HCT116 (cell line): ENCODE results near the gene SLC25A53. TPM values are rescaled to one million over a fixed set of nuclear protein-coding genes. Genes with fewer than 3 reads are reported as not detected.

ENCODE experiments used
- ATAC-seq: fragments of 200-7000 bp; cut with Tn5 transposase; 2 replicates; pipeline ENCODE4 v1.9.1; 2020; ENCODE audit warnings: mild to moderate bottlenecking, moderate library complexity
- BruUV-seq: library from RNA; stranded (reverse); fragments of 400-500 nt; replicated peaks from 2 replicates; lab custom pipeline; 2021; lab: Mats Ljungman, UMichigan
- CTCF ChIA-PET: fragments of 300-600 bp; sonication (Branson Sonifier 250); formaldehyde crosslinking; loops from one replicate; lab custom pipeline; 2021; ENCODE audit warnings: antibody characterized with exemption; lab: Charles Lee
- POLR2A ChIA-PET: fragments of 300-600, 350-600 bp; sonication (Branson Sonifier 250); formaldehyde crosslinking; loops from one replicate; lab custom pipeline; 2021; ENCODE audit warnings: antibody characterized with exemption; lab: Charles Lee
- RAD21 ChIA-PET, 2 experiments: fragments of 300-600 bp; sonication (Branson Sonifier 250); formaldehyde crosslinking; loops; one replicate each; lab custom pipeline; 2023; ENCODE audit warnings: low total read pairs in 2 of 2; ENCODE audit not compliant: uncharacterized antibody in 2 of 2, unreplicated experiment in 2 of 2, low non-redundant PET in 1 of 2; lab: Charles Lee
- DNase-seq: peaks from one replicate; pipeline ENCODE4 v3.0.0-alpha.2; 2010; ENCODE audit warnings: low read depth, low spot score
- H2AFZ ChIP-seq: fragments of 200-600 bp; shearing (Covaris generic), sonication (generic); 2 replicates; pipeline ENCODE4 v1.6.1; 2017; ENCODE audit warnings: low read depth, mixed run types, mixed read lengths, antibody characterized with exemption, low read length; ENCODE audit not compliant: poor library complexity, severe bottlenecking
- H3K27ac ChIP-seq: 2 replicates; pipeline ENCODE4 v1.5.1; 2012; ENCODE audit warnings: low read depth, low read length
- H3K27me3 ChIP-seq: fragments of 200-600 bp; sonication (generic); 2 replicates; pipeline ENCODE4 v1.6.1; 2016; ENCODE audit warnings: mixed run types, low read length, mixed read lengths; ENCODE audit not compliant: insufficient read depth
- H3K36me3 ChIP-seq, 2 experiments: fragments of 200-500 bp in 1 of 2; fragments of 200-600 bp in 1 of 2; sonication (Bioruptor generic) in 1 of 2; sonication (generic) in 1 of 2; 2 replicates each; pipeline versions ENCODE4 v1.5.1 to v1.6.1; 2014 to 2016; ENCODE audit warnings: low read length in 2 of 2, inconsistent platforms in 1 of 2, mixed read lengths in 1 of 2, mixed run types in 1 of 2; ENCODE audit not compliant: insufficient read depth in 2 of 2, control insufficient read depth in 1 of 2
- H3K4me1 ChIP-seq, 2 experiments: fragments of 200-600 bp in 1 of 2; sonication (generic) in 1 of 2; 2 replicates each; pipeline versions ENCODE4 v1.5.1 to v1.6.1; 2012 to 2017; ENCODE audit warnings: low read length in 2 of 2, inconsistent platforms in 1 of 2, mild to moderate bottlenecking in 1 of 2, mixed read lengths in 1 of 2, mixed run types in 1 of 2, moderate library complexity in 1 of 2; ENCODE audit not compliant: insufficient read depth in 2 of 2, control insufficient read depth in 1 of 2
- H3K4me2 ChIP-seq: fragments of 200-600 bp; sonication (generic); 2 replicates; pipeline ENCODE4 v1.6.1; 2017; ENCODE audit warnings: mixed run types, low read length, mixed read lengths
- H3K4me3 ChIP-seq, 2 experiments: fragments of 200-600 bp in 1 of 2; sonication (generic) in 1 of 2; replicated peaks in 1 of 2; 2 replicates each; pipeline ENCODE4 v1.5.1; 2011 to 2016; ENCODE audit warnings: low read length in 2 of 2, control low read depth in 1 of 2, low read depth in 1 of 2, mild to moderate bottlenecking in 1 of 2, mixed read lengths in 1 of 2, mixed run types in 1 of 2
- H3K79me2 ChIP-seq: fragments of 200-600 bp; sonication (generic); 2 replicates; pipeline ENCODE4 v1.6.1; 2017; ENCODE audit warnings: mild to moderate bottlenecking, mixed run types, low read length, moderate library complexity, mixed read lengths; ENCODE audit not compliant: insufficient read depth
- H3K9ac ChIP-seq: fragments of 200-600 bp; sonication (generic); 2 replicates; pipeline ENCODE4 v1.6.1; 2016; ENCODE audit warnings: low read length, mixed read lengths
- H3K9me2 ChIP-seq: fragments of 200-600 bp; sonication (generic), shearing (Covaris generic); 2 replicates; pipeline ENCODE4 v1.6.1; 2017; ENCODE audit warnings: mixed run types, mild to moderate bottlenecking, moderate library complexity; ENCODE audit not compliant: insufficient read depth
- H3K9me3 ChIP-seq, 2 experiments: fragments of 200-500 bp in 1 of 2; fragments of 200-600 bp in 1 of 2; sonication (Bioruptor generic) in 1 of 2; sonication (generic) in 1 of 2; 2 replicates each; pipeline ENCODE4 v1.6.1; 2014 to 2017; ENCODE audit warnings: low read length in 2 of 2, mixed read lengths in 2 of 2, inconsistent platforms in 1 of 2, low read depth in 1 of 2, mild to moderate bottlenecking in 1 of 2, mixed run types in 1 of 2, moderate library complexity in 1 of 2; ENCODE audit not compliant: control insufficient read depth in 1 of 2, insufficient read depth in 1 of 2
- H4K20me1 ChIP-seq: fragments of 200-600 bp; sonication (generic), shearing (Covaris generic); 2 replicates; pipeline ENCODE4 v1.6.1; 2017; ENCODE audit warnings: mixed run types, mild to moderate bottlenecking, moderate library complexity; ENCODE audit not compliant: insufficient read depth
- ATF3 ChIP-seq: IDR thresholded peaks from 2 replicates; pipeline ENCODE4 v1.6.1; 2012
- CBX3 ChIP-seq: IDR thresholded peaks from 2 replicates; pipeline ENCODE4 v1.6.1; 2012; ENCODE audit warnings: low read depth
- CEBPB ChIP-seq: IDR thresholded peaks from 2 replicates; pipeline ENCODE4 v1.6.1; 2012; ENCODE audit warnings: low read depth
- EZH2 ChIP-seq: fragments of 200-600 bp; sonication (generic); IDR thresholded peaks from 2 replicates; pipeline ENCODE4 v1.6.1; 2017; ENCODE audit warnings: antibody characterized with exemption, mixed run types
- EZH2phosphoT487 ChIP-seq: fragments of 200-600 bp; IDR thresholded peaks from 2 replicates; pipeline ENCODE4 v1.6.1; 2018; ENCODE audit warnings: antibody characterized with exemption, borderline replicate concordance
- FOSL1 ChIP-seq: IDR thresholded peaks from 2 replicates; pipeline ENCODE4 v1.6.1; 2012; ENCODE audit warnings: low read depth
- JUND ChIP-seq: IDR thresholded peaks from 2 replicates; pipeline ENCODE4 v1.6.1; 2012
- POLR2A ChIP-seq: IDR thresholded peaks from 2 replicates; pipeline ENCODE4 v1.7.0; 2011; ENCODE audit warnings: borderline replicate concordance; ENCODE audit not compliant: insufficient read depth, insufficient read length; ENCODE audit errors: extremely low read depth
- POLR2AphosphoS5 ChIP-seq: IDR thresholded peaks from 2 replicates; pipeline ENCODE4 v1.6.1; 2011; ENCODE audit warnings: mild to moderate bottlenecking, low read depth, low read length, moderate library complexity
- RAD21 ChIP-seq: IDR thresholded peaks from 2 replicates; pipeline ENCODE4 v1.6.1; 2012; ENCODE audit warnings: low read depth, mild to moderate bottlenecking
- REST ChIP-seq: IDR thresholded peaks from 2 replicates; pipeline ENCODE4 v1.6.1; 2012; ENCODE audit warnings: low read depth
- SIN3A ChIP-seq: IDR thresholded peaks from 2 replicates; pipeline ENCODE4 v1.6.1; 2012; ENCODE audit warnings: low read depth
- SP1 ChIP-seq: IDR thresholded peaks from 2 replicates; pipeline ENCODE4 v1.6.1; 2012; ENCODE audit warnings: low read depth
- YY1 ChIP-seq: IDR thresholded peaks from 2 replicates; pipeline ENCODE4 v1.6.1; 2011; ENCODE audit warnings: low read length, low read depth, moderate library complexity, mild to moderate bottlenecking; ENCODE audit not compliant: insufficient replicate concordance; ENCODE audit errors: extremely low read depth
- ZBTB33 ChIP-seq: IDR thresholded peaks from 2 replicates; pipeline ENCODE4 v1.6.1; 2011; ENCODE audit warnings: mild to moderate bottlenecking, low read length, moderate library complexity; ENCODE audit not compliant: insufficient replicate concordance; ENCODE audit errors: extremely low read depth
- ZFX ChIP-seq: fragments of 450-650 bp; IDR thresholded peaks from 2 replicates; pipeline ENCODE4 v1.6.1; 2017
- ZNF274 ChIP-seq: fragments of 200-500 bp; sonication (Bioruptor generic); IDR thresholded peaks from 2 replicates; pipeline ENCODE4 v1.6.1; 2014; ENCODE audit warnings: mild to moderate bottlenecking, low read depth, low read length, inconsistent platforms
- intact Hi-C: fragments of 100-400 bp; cut with micrococcal nuclease; formaldehyde crosslinking; loops from 2 replicates; pipeline ENCODE4 v1.10.0; 2022
- total RNA-seq: library from RNA; stranded (reverse); gene quantifications from one replicate; pipeline ENCODE4 v1.2.1, GENCODE V29; 2021; ENCODE audit not compliant: unreplicated experiment
- TF ChIP-seq, protein P1 (sequence below): IDR thresholded peaks from 2 replicates; pipeline ENCODE4 v1.6.1; 2012
- TF ChIP-seq, protein P2 (sequence below), 3 experiments: fragments of 200-600 bp in 1 of 3; sonication (generic) in 1 of 3; IDR thresholded peaks in 2 of 3; conservative IDR thresholded peaks in 1 of 3; 2 replicates each; pipeline ENCODE4 v1.5.1; 2012 to 2017; ENCODE audit warnings: low read depth in 2 of 3, low read length in 2 of 3, antibody characterized with exemption in 1 of 3, borderline replicate concordance in 1 of 3, control low read depth in 1 of 3, mild to moderate bottlenecking in 1 of 3, mixed read lengths in 1 of 3, mixed run types in 1 of 3, moderate library complexity in 1 of 3; ENCODE audit not compliant: insufficient read depth in 1 of 3

The SLC25A53 gene
- total RNA-seq, 1 experiment from 2014 or later: 3.4 TPM

DNA sequence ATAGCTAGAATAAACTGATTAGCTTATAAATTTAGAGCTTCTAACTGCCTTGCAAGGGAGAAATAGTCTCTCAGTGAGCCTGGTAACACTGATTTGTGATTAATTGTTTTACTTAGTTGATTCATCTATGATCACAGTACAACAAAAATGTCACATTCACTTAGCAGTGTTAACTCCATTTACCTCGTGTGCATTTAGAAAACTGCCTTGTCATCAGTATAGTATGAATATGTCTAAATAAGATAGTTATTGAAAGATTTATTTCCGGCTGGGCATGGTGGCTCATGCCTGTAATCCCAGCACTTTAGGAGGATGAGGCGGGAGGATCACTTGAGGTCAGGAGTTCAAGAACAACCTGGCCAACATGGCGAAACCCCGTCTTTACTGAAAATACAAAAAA is 48.7 kb upstream of the SLC25A53 start:
- Histone ChIP-seq H3K9me3 (no peaks in the 10 kb centered on the region), H3K4me2 (no peak overlapping the region), H3K27me3 (no peaks in the 10 kb centered on the region), H3K36me3 (no peaks in the 10 kb centered on the region)
- DNase-seq: no peak
- RAD21 ChIA-PET: no interaction called here
- POLR2A ChIA-PET: no interaction called here
- TF ChIP-seq POLR2A (no peak), ZFX (no peak), YY1 (no peak), ATF3 (no peak), CBX3 (no peak), FOSL1 (no peak), SIN3A (no peak), POLR2AphosphoS5 (no peak), ZNF274 (no peak), SP1 (no peak), CEBPB (no peak), JUND (no peak), EZH2phosphoT487 (no peak), ZBTB33 (no peak), EZH2 (no peak), REST (no peak), RAD21 (no peak)
- TF ChIP-seq, protein P1, sequence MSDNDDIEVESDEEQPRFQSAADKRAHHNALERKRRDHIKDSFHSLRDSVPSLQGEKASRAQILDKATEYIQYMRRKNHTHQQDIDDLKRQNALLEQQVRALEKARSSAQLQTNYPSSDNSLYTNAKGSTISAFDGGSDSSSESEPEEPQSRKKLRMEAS: no peak
- TF ChIP-seq, protein P2, sequence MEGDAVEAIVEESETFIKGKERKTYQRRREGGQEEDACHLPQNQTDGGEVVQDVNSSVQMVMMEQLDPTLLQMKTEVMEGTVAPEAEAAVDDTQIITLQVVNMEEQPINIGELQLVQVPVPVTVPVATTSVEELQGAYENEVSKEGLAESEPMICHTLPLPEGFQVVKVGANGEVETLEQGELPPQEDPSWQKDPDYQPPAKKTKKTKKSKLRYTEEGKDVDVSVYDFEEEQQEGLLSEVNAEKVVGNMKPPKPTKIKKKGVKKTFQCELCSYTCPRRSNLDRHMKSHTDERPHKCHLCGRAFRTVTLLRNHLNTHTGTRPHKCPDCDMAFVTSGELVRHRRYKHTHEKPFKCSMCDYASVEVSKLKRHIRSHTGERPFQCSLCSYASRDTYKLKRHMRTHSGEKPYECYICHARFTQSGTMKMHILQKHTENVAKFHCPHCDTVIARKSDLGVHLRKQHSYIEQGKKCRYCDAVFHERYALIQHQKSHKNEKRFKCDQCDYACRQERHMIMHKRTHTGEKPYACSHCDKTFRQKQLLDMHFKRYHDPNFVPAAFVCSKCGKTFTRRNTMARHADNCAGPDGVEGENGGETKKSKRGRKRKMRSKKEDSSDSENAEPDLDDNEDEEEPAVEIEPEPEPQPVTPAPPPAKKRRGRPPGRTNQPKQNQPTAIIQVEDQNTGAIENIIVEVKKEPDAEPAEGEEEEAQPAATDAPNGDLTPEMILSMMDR (IDR thresholded peaks at IDR 0.05 in 2 of 3, conservative IDR thresholded peaks at IDR 0.05 in 1 of 3; ENCODE audit: borderline replicate concordance in 1 of 3, insufficient read depth in 1 of 3, low read depth in 2 of 3, low read length in 2 of 3): no peak
- TF ChIP-seq, all 23 proteins: peak for 0
- no peak overlapping the region for H2AFZ ChIP-seq
- CTCF ChIA-PET: interaction anchor here (1.3 kb wide), 1 partner anchor 10 kb away, joined by 10 read pairs; no protein-coding TSS in a partner anchor
- no peaks in the 10 kb centered on the region for H3K4me1 ChIP-seq
- H3K9ac ChIP-seq: no peak overlapping the region
- no TSS peak for BruUV-seq
- H3K9me2 ChIP-seq: no peaks in the 10 kb centered on the region
- no peak overlapping the region for H3K4me3 ChIP-seq
- no peak for ATAC-seq
- no peaks in the 10 kb centered on the region for H3K79me2 ChIP-seq
- intact Hi-C loops: no loop called here
- H3K27ac ChIP-seq: no peak overlapping the region
- no peaks in the 10 kb centered on the region for H4K20me1 ChIP-seq
